PC-9 (cell line): ENCODE data around the gene IL4R.

Source experiments
- EZH2 ChIP-seq: fragments of 200-600 bp; sonication (generic); IDR thresholded peaks from 2 replicates; pipeline ENCODE4 v1.8.0; 2017; ENCODE audit warnings: antibody characterized with exemption, low read depth
- TF ChIP-seq, protein P1 (sequence below): fragments of 200-600 bp; sonication (generic); conservative IDR thresholded peaks from 2 replicates; pipeline ENCODE4 v1.6.1; 2017; ENCODE audit warnings: mixed run types, antibody characterized with exemption, mild to moderate bottlenecking, moderate library complexity

DNA sequence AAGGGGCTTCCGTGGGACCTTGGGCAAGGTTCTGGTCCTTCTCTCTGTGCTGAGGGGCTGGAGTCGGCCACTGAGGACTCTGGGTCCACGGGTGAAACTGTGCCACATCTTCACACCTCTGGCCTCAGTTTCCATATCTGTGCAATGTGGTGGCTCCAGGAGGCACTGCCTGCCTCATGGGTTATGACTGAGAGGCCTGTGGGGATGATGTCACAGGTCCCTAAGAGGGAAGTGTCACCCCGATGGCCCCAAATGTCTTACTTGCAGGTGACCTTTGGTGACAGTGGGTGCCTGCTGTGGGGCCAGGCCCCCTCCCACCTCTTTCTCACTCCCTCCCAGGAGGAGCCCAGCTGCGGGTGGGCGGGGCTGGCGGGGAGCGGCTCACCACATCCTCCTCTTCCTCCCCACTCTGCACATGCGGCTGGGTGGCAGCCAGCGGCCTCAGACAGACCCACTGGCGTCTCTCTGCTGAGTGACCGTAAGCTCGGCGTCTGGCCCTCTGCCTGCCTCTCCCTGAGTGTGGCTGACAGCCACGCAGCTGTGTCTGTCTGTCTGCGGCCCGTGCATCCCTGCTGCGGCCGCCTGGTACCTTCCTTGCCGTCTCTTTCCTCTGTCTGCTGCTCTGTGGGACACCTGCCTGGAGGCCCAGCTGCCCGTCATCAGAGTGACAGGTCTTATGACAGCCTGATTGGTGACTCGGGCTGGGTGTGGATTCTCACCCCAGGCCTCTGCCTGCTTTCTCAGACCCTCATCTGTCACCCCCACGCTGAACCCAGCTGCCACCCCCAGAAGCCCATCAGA lies 88.2 kb downstream of the IL4R start, which contains the start of gene IL21R:
- TF ChIP-seq, protein P1, sequence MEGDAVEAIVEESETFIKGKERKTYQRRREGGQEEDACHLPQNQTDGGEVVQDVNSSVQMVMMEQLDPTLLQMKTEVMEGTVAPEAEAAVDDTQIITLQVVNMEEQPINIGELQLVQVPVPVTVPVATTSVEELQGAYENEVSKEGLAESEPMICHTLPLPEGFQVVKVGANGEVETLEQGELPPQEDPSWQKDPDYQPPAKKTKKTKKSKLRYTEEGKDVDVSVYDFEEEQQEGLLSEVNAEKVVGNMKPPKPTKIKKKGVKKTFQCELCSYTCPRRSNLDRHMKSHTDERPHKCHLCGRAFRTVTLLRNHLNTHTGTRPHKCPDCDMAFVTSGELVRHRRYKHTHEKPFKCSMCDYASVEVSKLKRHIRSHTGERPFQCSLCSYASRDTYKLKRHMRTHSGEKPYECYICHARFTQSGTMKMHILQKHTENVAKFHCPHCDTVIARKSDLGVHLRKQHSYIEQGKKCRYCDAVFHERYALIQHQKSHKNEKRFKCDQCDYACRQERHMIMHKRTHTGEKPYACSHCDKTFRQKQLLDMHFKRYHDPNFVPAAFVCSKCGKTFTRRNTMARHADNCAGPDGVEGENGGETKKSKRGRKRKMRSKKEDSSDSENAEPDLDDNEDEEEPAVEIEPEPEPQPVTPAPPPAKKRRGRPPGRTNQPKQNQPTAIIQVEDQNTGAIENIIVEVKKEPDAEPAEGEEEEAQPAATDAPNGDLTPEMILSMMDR = no peak
- TF ChIP-seq EZH2 = no peak
